ENCODE measurements around the gene MYH16.
A peak's percentile ranks its signal among the peaks of the same experiment; 100 is the strongest.
"Not testable (repeated sequence)": the region's sequence is repeated elsewhere in the genome, so short reads cannot be mapped to it uniquely, and the experiment has no call there.

MYH16 gene

GRCh38 chr7:99308461-99309074, 35.9 kb downstream of the MYH16 start:
- no peak for DNase-seq

DNA sequence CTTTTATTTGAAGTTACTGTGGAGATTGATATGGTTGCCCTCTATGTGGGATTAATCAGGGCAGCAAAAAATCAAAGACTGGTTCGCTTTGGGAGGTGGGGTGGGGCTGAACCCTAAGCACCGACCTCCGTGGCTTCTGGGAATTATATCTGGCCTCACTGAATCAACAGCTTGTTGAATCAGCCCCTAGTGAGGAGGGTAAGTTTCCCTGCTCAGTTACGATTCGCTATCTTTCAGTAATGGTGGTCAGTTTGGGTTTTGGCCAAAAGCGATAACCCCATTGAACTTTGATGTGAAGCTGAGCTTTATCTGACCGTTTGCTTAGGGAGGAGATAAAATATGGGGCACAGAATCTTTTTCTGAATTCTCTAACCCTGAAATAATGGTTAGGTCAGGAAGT, 36.5 kb downstream of the MYH16 start:
- no peak for DNase-seq

DNA sequence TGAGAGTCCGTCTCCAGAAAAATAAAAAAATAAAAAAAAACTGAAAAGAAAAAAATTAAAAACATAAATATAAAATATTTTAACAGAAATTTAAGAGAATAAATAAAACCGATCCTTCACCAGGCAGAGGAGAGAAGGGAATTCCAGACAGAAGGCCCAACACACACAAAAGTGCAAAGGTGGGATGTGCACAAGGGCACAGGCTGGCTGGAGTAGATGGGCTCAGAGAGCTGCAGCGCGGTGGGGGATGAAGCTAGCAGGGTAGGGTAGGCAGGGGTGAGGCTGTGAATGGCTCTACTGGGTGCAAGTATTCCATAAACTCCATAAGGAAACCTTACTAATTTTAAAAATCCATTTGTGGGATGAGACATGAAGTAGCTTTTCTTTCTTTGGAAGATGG, 37.4 kb downstream of the MYH16 start:
- no peak for DNase-seq

DNA sequence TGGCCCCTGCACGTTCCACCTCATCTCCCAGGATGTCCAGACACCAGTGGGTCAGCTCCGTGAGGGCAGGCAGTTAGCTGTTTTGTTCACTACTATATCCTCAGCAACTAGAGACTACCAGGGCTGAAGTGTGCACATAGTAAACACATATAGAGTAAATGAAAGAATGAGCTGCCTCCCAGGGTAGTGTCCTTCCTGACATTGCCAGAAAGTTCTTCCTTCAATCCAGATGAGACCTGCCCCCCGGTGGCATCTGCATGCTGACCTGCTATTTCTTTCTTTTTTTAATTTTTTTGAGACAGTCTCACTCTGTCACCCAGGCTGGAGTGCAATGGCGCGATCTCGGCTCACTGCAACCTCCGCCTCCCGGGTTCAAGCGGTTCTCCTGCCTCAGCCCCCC, 39.1 kb downstream of the MYH16 start:
- DNase-seq = no peak

GRCh38 chr7:99312316-99313203, 39.9 kb downstream of the MYH16 start:
- peak; percentile 83 for DNase-seq

DNA sequence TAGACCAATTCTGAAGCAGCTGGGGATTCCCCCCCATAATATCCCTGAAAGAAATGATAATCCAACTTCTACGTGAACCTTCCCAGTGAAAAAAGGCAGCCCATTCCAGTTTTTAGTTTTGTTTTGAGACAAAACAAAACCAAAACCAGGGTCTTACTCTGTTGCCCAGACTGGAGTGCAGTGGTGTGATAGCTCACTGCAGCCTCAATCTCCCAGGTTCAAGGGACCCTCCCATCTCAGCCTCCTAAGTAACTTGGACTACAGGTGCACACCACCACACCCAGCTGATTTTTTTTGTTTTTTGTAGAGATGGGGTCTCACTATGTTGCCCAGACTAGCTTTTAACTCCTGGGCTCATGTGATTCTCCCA, 40.5 kb downstream of the MYH16 start:
- no peak for DNase-seq

DNA sequence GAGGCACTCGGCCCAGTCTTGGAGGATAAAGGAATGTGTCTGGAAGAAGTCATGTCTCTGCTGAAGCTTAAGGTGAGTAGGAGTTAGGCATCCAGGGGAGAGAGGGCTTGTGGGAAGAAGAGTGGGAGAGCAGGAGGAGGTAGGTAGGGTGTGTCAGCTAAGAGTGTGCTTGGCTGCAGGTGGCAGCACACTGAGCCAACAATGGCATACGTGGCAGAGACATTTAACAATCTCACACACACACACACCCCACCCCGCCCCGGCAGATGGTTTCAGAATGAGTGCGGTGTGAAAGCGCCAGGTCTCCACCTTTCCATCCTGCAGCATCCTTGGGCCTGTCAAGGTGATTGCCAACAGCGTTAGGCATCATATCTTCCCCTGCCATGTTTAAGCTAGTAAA, 41.9 kb downstream of the MYH16 start:
- peak; percentile 83 for DNase-seq

DNA sequence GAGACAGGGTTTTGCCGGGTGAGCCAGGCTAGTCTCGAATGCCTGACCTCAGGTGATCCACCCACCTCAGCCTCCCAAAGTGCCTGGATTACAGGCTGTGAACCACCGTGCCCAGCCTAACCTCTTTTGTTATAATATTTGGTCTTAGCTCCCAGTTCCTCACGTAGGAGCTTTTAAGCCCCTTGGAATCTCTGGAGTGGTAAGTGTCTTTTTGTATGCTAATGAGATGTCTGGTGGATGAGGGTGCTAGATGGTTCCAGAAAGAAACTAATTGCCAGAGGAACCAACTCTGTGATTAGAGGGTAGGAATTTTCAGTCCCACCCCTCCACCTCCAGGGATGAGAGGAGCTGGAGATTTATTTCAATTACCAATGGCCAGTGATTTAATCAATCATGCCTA, 47.7 kb downstream of the MYH16 start:
- DNase-seq = no peak

DNA sequence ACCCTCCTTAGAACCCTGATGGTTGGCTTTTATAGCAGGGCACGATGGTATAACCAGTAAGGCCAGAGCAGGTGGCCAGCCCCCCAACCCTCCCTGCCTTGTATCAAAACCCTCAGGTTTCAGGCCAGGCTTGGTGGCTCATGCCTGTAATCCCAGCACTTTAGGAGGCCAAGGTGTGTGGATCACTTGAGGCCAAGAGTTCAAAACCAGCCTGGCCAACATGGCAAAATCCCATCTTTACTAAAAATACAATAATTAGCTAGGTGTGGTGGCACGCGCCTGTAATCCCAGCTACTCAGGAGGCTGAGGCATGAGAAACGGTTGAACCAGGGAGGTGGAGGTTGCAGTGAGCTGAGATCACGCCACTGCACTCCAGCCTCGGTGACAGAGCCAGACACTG, 50.0 kb downstream of the MYH16 start:
- not testable (repeated sequence) for DNase-seq

GRCh38 chr7:99324559-99324958, 51.9 kb downstream of the MYH16 start:
- DNase-seq = no peak

DNA sequence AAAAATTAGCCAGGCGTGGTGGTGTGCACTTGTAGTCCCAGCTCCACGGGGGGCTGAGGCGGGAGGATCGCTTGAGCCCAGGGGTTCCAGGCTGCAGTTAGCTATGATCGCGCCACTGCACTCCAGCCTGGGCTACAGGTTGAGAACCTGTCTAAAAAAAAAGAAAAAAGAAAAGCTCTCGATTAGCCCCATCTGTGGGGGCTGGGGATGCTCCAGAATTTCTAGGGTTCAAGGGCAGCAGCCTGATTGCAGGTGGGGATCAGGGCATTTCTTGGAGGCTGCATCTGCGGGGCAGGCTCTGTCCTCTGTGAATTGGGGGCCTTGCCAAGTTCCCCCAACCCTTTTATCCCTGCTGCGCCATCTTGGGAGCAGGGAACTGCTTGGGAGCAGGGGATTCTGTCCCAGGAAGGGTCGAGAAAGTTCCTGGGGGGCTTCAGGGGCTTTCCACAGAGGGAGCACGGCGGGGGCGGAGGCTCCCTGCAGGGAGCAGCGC, 52.4 kb downstream of the MYH16 start:
- DNase-seq = no peak

DNA sequence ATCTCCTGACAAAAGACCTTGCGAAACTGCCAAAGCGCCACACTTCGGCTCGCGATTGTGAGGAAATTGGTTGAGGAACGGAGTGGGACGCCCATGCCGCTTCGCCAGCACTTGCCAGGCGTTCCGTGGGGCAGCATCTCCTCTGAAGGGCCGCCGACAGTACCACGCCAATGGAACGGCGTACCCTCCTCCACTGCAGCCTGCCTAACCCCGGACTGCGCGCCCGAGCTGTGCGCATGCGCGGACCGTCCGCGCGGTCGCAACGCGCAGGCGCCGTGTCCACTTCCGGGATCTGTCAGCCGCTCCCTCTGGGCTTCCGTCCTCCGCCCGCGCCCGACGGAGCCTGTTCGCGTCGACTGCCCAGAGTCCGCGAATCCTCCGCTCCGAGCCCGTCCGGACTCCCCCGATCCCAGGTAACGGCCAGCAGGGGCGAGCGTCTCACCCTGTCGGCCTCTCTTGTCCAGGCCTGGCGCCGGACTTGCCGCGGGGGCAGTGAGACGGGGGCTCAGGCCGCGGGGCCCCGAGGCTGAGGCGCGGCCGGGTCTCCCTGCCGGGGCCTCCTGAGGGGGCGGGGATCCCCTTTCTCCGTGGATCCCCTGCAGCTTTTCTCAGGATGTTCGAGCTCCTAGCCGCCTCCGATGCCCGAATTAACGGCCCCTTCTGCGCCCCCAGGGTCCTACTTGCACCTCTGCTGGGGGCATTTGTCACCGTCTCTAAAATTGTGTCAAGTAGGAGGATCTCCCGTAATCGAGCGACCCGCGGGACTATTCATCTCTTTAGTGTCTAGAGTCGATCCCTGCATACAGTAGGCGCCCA, 53.2 kb downstream of the MYH16 start, which contains the start of gene ARPC1A:
ARPC1A (plus strand) TSS at position 307 of the 816 bp plus-strand sequence. CDS start 7,456 bp downstream, outside the sequence.
- peak; percentile 95 for DNase-seq

- no peak for DNase-seq
Observed at GRCh38 chr7:99326408-99326782, 53.8 kb downstream of the MYH16 start.

DNA sequence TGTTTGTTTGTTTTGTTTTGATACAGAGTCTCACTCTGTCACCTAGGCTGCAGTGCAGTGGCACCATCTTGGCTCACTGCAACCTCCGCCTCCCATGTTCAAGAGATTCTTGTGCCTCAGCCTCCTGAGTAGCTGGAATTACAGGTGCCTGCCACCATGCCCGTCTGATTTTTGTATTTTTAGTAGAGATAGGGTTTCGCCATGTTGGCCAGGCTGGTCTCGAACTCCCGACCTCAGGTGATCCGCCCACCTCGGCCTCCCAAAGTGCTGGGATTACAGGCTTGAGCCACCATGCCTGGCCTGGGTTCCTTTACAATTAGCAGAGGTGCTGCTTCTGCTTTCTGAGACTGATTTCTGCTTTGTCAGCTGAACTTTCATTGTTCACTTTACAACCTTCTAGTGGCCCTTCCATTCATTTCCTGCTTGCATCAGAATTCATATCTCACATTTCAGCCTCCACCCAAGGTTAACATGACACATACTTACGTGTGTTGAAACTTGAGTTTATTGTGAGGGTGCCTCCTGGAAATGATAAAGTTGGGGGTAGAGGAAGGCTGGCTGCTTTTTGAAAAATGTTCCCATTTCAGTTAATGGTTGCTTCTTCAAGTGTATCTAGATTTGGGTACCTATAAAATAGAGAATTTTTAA, 57.8 kb downstream of the MYH16 start:
- DNase-seq = peak; percentile 77

DNA sequence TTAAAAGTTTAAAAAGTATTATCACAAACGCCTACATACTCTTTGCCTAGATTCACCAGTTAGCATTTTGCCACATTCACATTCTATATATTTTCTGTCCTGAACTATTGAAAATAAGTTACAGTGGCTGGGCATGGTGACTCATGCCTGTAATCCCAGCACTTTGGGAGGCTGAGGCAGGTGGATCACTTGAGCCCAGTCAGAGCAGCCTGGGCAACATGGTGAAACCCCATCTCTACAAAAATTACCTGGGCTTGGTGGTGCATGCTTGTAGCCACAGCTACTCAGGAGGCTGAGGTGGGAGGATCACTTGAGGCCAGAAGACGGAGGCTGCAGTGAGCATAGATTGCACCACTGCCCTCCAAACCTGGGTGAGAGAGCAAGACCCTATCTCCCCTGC, 58.4 kb downstream of the MYH16 start:
- DNase-seq = peak; percentile 14

DNA sequence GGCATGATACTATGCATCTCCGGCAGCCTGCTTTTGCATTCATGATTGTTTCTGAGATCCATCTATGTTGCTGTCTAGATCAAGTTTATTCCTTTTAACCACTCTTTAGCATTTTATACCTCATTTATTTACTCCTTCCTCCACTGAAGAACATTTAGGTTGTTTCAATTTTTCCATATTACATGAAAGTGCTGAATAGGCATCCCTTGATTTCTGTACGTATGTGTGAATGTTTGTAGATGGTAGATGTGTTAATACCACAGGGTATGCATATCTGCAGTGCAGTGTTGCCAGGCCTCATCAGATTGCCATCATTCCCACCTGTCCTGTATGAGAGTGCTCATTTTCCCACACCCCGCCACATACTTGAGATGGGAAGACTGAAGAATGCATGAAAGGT, 67.0 kb downstream of the MYH16 start:
- DNase-seq = no peak

DNA sequence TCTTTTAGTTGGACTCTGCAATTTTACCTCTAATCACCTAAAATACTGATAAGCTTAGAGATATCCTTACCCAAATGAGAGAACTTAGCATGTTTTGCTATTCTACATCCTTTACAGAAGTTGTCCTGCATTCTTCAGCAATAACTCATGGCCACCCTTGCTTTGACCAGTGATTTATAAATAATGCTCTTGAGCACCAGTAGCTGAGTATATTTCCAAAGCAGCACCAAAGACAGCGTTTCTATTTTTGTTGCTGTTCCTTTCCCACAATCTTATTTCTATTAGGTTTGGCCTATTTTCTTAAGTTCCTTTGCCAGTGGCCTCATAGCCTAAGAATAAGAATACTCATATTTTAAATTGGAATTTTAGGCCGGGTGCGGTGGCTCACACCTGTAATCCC, 68.0 kb downstream of the MYH16 start:
- no peak for DNase-seq

DNA sequence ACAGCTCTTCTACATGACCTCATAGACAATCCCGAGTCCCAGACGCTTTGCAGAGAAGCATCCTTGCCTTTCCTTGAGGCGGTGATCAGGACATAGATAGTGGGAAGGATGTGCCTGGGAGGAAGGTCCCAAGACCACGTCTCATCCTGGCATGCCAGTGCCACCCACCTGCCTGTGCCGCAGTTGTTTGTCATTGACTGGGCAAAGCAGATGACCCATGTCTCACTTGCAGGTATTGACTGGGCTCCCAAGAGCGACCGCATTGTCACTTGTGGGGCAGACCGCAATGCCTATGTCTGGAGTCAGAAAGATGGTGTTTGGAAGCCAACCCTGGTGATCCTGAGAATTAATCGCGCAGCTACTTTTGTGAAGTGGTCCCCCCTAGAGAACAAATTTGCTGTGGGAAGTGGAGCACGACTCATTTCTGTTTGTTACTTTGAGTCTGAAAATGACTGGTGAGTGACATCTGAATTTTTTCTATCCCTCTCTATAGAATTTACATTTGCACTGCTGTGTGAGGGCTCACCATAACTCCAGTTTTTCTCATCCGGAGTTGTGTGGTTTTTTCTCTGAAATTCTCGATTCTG, 71.5 kb downstream of the MYH16 start:
- DNase-seq = no peak

GRCh38 chr7:99350641-99351040, 78.0 kb downstream of the MYH16 start:
- not testable (repeated sequence) for DNase-seq

DNA sequence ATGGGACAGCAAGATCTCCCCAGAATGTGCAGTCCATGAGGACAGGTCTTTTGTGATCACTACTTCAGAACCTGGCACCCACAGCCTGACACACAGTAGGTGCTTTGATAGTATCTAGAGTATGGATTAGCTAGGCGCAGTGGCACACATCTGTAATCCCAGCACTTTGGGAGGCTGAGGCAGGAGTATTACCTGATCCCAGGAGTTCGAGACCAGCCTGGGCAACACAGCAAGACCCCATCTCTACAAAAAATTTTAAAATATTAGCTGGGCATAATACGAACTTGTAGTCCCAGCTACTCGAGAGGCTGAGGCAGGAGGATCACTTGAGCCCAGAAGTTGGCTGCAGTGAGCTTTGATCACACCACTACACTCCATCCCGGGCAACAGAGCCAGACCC, 79.6 kb downstream of the MYH16 start:
- DNase-seq = no peak

GRCh38 chr7:99355098-99355497, 82.5 kb downstream of the MYH16 start:
- no peak for DNase-seq

DNA sequence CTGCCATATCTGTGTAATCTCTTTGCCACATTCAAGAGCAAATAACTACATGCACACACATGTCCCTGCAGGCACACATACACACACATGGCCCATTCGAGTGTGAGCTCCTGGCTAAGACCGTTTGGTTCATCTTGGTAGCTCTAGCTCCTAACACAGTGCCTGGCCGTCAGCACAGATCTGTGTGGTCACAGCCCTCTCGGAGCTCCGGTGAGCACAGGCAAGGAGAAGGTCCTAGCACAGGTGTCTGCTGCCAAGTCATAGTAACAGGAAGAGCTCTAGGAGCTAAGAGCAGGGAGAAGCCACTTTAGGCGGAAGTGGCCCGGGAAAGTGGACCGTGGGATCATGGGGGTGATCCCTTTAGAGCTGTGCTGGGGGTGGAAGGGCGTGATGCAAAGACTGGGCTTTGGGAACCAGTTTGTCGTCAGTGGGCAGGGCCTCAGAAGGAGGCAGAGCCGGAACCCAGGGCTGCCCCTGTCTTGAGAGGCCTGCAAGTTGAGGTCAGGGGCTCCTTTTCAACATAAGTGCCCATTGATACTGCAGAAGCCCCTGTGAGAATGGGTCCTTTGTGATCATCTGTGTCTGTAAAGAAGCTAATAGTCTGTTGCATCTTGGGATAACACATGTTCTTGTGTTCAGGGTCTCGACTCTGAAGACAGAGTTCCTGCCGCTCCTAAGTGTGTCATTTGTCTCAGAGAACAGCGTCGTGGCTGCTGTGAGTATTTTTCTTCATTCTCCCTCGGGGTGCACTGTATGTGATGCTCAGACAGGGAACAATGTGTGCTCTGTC, 85.3 kb downstream of the MYH16 start:
- DNase-seq = no peak

All from activated CD4-positive, alpha-beta T cell treated with anti-CD3 and anti-CD28 coated beads, Interleukin-2, Interleukin-6, amounts not matched to agents 100 ng/mL and 50 ng/mL, durations not matched to agents 16 hours and 8 hours (primary cell).